Keratinocyte (primary cell): ENCODE data around the gene RPL35A. TPM values are rescaled to one million over a fixed set of nuclear protein-coding genes. Genes with fewer than 3 reads are reported as not detected.

Source experiments
- DNase-seq: peaks from one replicate; pipeline ENCODE4 v3.0.0-alpha.2; 2011; ENCODE audit warnings: low read depth, missing footprints, low spot score
- FAIRE-seq: peaks from 2 replicates; lab custom pipeline; 2011; peaks lifted over from hg19 to GRCh38; lab: Jason Lieb, UNC
- H2AFZ ChIP-seq: 2 replicates; pipeline ENCODE4 v1.6.0; 2012; ENCODE audit warnings: low read length, control low read depth, inconsistent platforms; ENCODE audit not compliant: control insufficient read depth
- H3K27ac ChIP-seq: 2 replicates; pipeline ENCODE4 v1.5.1; 2011; ENCODE audit warnings: low read length; ENCODE audit not compliant: control insufficient read depth, insufficient read depth
- H3K27me3 ChIP-seq: 3 replicates; pipeline ENCODE4 v1.6.0; 2011; ENCODE audit warnings: low read length; ENCODE audit not compliant: control insufficient read depth, insufficient read depth; ENCODE audit errors: extremely low read depth
- H3K36me3 ChIP-seq, 2 experiments: 2 replicates in 1 of 2; 3 replicates in 1 of 2; pipeline ENCODE4 v1.5.1; 2011; ENCODE audit warnings: low read length in 2 of 2, mild to moderate bottlenecking in 1 of 2; ENCODE audit not compliant: control insufficient read depth in 2 of 2, insufficient read depth in 2 of 2; ENCODE audit errors: extremely low read depth in 1 of 2
- H3K4me1 ChIP-seq: 3 replicates; pipeline ENCODE4 v1.5.1; 2011; ENCODE audit warnings: low read length; ENCODE audit not compliant: control insufficient read depth, insufficient read depth; ENCODE audit errors: extremely low read depth
- H3K4me2 ChIP-seq: 3 replicates; pipeline ENCODE4 v1.6.0; 2011; ENCODE audit warnings: low read depth, low read length; ENCODE audit not compliant: control insufficient read depth, insufficient read depth; ENCODE audit errors: extremely low read depth
- H3K4me3 ChIP-seq, 3 experiments: fragments of 200-600 bp in 1 of 3; sonication (generic) in 1 of 3; 2 replicates in 2 of 3; 3 replicates in 1 of 3; pipeline ENCODE4 v1.5.1; 2011 to 2016; ENCODE audit warnings: low read length in 3 of 3, mild to moderate bottlenecking in 3 of 3, control low read depth in 2 of 3, inconsistent platforms in 1 of 3, low read depth in 1 of 3, mixed read lengths in 1 of 3, mixed run types in 1 of 3, moderate library complexity in 1 of 3; ENCODE audit not compliant: control insufficient read depth in 2 of 3, insufficient read depth in 2 of 3; ENCODE audit errors: extremely low read depth in 1 of 3
- H3K79me2 ChIP-seq: 2 replicates; pipeline ENCODE4 v1.6.0; 2012; ENCODE audit warnings: low read length; ENCODE audit not compliant: control insufficient read depth, insufficient read depth
- H3K9ac ChIP-seq: 3 replicates; pipeline ENCODE4 v1.6.0; 2011; ENCODE audit warnings: low read length; ENCODE audit not compliant: control insufficient read depth, insufficient read depth; ENCODE audit errors: extremely low read depth
- H3K9me1 ChIP-seq: 3 replicates; pipeline ENCODE4 v1.6.0; 2011; ENCODE audit warnings: low read length; ENCODE audit not compliant: control insufficient read depth, insufficient read depth; ENCODE audit errors: extremely low read depth
- H3K9me3 ChIP-seq: 2 replicates; pipeline ENCODE4 v1.5.1; 2012; ENCODE audit warnings: low read depth, low read length; ENCODE audit not compliant: control insufficient read depth
- H4K20me1 ChIP-seq: 3 replicates; pipeline ENCODE4 v1.6.0; 2011; ENCODE audit warnings: low read length; ENCODE audit not compliant: control insufficient read depth, insufficient read depth; ENCODE audit errors: extremely low read depth
- EZH2 ChIP-seq: IDR thresholded peaks from one replicate; pipeline ENCODE4 v1.6.1; 2012; ENCODE audit warnings: inconsistent platforms, mild to moderate bottlenecking, low read length, moderate library complexity
- dilution Hi-C: fragments of 300-500 bp; cut with MboI; formaldehyde crosslinking; loops from one replicate; pipeline ENCODE4 v1.7.0; 2020; ENCODE audit warnings: low sequenced_read_pairs; ENCODE audit not compliant: extremely low pct_ligation_motif_present
- polyA plus RNA-seq, 5 experiments: library from polyadenylated mRNA; depleted of rRNA in 3 of 5; stranded (reverse) in 3 of 5; stranded (forward) in 1 of 5; unstranded in 1 of 5; fragments of >200 nt; gene quantifications; 1 replicate in 1 of 5; 2 replicates in 3 of 5; 3 replicates in 1 of 5; pipeline versions ENCODE4 v1.2.1 to v1.2.3, GENCODE V29; 2011 to 2012; ENCODE audit warnings: missing spikeins in 2 of 5, low read depth in 1 of 5, low replicate concordance in 1 of 5
- TF ChIP-seq, protein P1 (sequence below), 3 experiments: IDR thresholded peaks in 1 of 3; conservative IDR thresholded peaks in 1 of 3; optimal IDR thresholded peaks in 1 of 3; 2 replicates in 2 of 3; 3 replicates in 1 of 3; pipeline versions ENCODE3 to v1.5.1; 2011; ENCODE audit warnings: low read length in 3 of 3, mild to moderate bottlenecking in 3 of 3, moderate library complexity in 2 of 3, control low read depth in 1 of 3, inconsistent platforms in 1 of 3; ENCODE audit not compliant: insufficient read depth in 2 of 3; ENCODE audit errors: extremely low read depth in 1 of 3

The RPL35A gene
- polyA plus RNA-seq, 1 donor (not counting 4 experiments of a cell fraction or from before 2014, with no cell fraction given) = 1,184 TPM

DNA sequence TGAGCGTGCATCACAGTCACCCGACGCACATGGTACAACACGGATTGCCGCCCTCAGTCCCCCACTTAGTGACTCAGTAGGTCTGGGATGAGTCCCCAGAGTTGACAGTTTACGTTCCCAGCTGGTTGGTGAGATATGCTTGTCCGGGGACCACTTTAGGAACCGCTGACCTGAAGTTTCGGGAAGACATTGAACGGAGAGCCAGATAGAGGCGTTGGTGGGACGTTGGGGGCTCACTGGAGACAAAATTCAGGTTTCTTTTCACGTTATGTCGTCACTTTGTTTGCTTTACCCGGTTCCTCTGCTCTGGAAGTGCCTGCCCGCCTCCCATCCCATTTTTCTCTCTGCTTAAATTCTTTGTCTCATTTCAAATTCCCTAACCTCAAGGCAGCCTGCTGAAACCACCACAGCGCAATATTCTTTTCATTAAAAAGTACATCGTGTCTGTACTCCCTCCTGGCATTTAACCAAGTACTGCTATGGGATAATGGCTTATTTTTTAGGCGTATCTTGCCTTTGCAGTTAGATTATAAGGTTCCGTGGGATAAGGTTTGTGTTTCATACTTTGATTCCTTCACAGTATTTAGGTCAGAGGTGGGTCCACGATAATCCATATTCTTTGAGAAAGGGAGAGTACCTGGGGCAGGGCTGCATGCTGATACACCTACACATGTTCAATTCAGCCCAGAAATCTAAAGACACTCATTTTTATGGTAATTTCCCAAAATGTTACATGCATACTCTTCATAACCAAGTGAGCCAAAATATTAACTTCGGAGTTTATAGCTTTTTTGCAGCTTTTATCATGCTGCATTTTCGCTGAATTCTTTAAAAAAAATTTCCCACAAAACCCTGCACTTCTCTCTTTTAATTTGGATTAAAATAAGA lies 10.9 kb downstream of the RPL35A start:
- H3K9me1 ChIP-seq = no peaks in the 10 kb centered on the region
- dilution Hi-C loops = no loop called here
- no peaks in the 10 kb centered on the region for H3K79me2 ChIP-seq
- peaks cover 24% of the 10 kb centered on the region for H3K4me1 ChIP-seq
- H3K4me3 ChIP-seq = peak overlapping the region; percentile 50 to 86 (median 83)
- H3K4me2 ChIP-seq = peak overlapping the region; percentile 87
- no peaks in the 10 kb centered on the region for H3K9me3 ChIP-seq
- no peaks in the 10 kb centered on the region for H3K27me3 ChIP-seq
- DNase-seq (no peak), FAIRE-seq (no peak)
- H4K20me1 ChIP-seq = no peaks in the 10 kb centered on the region
- H3K36me3 ChIP-seq = peaks cover 0 to 5% of the 10 kb centered on the region in 2 experiments
- H3K9ac ChIP-seq = peak overlapping the region; percentile 86
- TF ChIP-seq, protein P1, sequence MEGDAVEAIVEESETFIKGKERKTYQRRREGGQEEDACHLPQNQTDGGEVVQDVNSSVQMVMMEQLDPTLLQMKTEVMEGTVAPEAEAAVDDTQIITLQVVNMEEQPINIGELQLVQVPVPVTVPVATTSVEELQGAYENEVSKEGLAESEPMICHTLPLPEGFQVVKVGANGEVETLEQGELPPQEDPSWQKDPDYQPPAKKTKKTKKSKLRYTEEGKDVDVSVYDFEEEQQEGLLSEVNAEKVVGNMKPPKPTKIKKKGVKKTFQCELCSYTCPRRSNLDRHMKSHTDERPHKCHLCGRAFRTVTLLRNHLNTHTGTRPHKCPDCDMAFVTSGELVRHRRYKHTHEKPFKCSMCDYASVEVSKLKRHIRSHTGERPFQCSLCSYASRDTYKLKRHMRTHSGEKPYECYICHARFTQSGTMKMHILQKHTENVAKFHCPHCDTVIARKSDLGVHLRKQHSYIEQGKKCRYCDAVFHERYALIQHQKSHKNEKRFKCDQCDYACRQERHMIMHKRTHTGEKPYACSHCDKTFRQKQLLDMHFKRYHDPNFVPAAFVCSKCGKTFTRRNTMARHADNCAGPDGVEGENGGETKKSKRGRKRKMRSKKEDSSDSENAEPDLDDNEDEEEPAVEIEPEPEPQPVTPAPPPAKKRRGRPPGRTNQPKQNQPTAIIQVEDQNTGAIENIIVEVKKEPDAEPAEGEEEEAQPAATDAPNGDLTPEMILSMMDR (optimal IDR thresholded peaks at IDR 0.05 in 1 of 3, IDR thresholded peaks at IDR 0.05 in 1 of 3, conservative IDR thresholded peaks at IDR 0.05 in 1 of 3; ENCODE audit: extremely low read depth in 1 of 3, insufficient read depth in 2 of 3, low read length in 3 of 3) = no peak
- no peak for TF ChIP-seq EZH2
- H3K27ac ChIP-seq = peak overlapping the region; percentile 84
- peak overlapping the region; percentile 96 for H2AFZ ChIP-seq

- peaks cover 0 to 2% of the 10 kb centered on the region in 2 experiments for H3K36me3 ChIP-seq
- H4K20me1 ChIP-seq = no peaks in the 10 kb centered on the region
- no peaks in the 10 kb centered on the region for H3K27me3 ChIP-seq
- H3K9me3 ChIP-seq = no peaks in the 10 kb centered on the region
- H3K4me1 ChIP-seq = peaks cover 24% of the 10 kb centered on the region
- no peak for TF ChIP-seq EZH2
- TF ChIP-seq, protein P1 (optimal IDR thresholded peaks at IDR 0.05 in 1 of 3, IDR thresholded peaks at IDR 0.05 in 1 of 3, conservative IDR thresholded peaks at IDR 0.05 in 1 of 3; ENCODE audit: extremely low read depth in 1 of 3, insufficient read depth in 2 of 3, low read length in 3 of 3) = no peak
- no peak overlapping the region for H3K4me3 ChIP-seq
- no peak overlapping the region for H3K9ac ChIP-seq
- DNase-seq (no peak), FAIRE-seq (no peak)
- dilution Hi-C loops = no loop called here
- no peak overlapping the region for H2AFZ ChIP-seq
- no peak overlapping the region for H3K27ac ChIP-seq
- peak overlapping the region; percentile 87 for H3K4me2 ChIP-seq
- no peaks in the 10 kb centered on the region for H3K79me2 ChIP-seq
- no peaks in the 10 kb centered on the region for H3K9me1 ChIP-seq
Observed at GRCh38 chr3:197961582-197961945, 11.6 kb downstream of the RPL35A start.
